Activated CD8-positive, alpha-beta T cell treated with anti-CD3 and anti-CD28 coated beads, Interleukin-2, amount 10 ng/mL, durations not matched to agents 7 days and 5 days (primary cell): ENCODE measurements around the gene RGS6. TPM values are rescaled to one million over a fixed set of nuclear protein-coding genes. Genes with fewer than 3 reads are reported as not detected.
A peak's percentile ranks its signal among the peaks of the same experiment; 100 is the strongest.

Experiments used
- ATAC-seq: fragments of 150-1000 bp; cut with Tn5 transposase; one replicate; pipeline ENCODE4 v1.10.0; 2021; ENCODE audit warnings: moderate library complexity
- CTCF ChIA-PET: fragments of 350-600 bp; sonication (Branson Sonifier 250); formaldehyde crosslinking; loops from one replicate; lab custom pipeline; 2021; ENCODE audit warnings: antibody characterized with exemption; lab: Charles Lee
- POLR2A ChIA-PET: fragments of 350-600 bp; sonication (Branson Sonifier 250); formaldehyde crosslinking; loops from one replicate; lab custom pipeline; 2021; ENCODE audit warnings: antibody characterized with exemption; lab: Charles Lee
- DNase-seq: peaks from one replicate; pipeline ENCODE4 v3.0.0-alpha.2; 2020
- H3K27ac Mint-ChIP-seq: one replicate; pipeline ENCODE4 v1.8.0; 2021; ENCODE audit warnings: mild to moderate bottlenecking, mixed read lengths
- H3K27me3 Mint-ChIP-seq: one replicate; pipeline ENCODE4 v1.8.0; 2021; ENCODE audit warnings: low read depth, mixed read lengths
- H3K36me3 Mint-ChIP-seq: one replicate; pipeline ENCODE4 v1.8.0; 2021; ENCODE audit warnings: low read depth, mixed read lengths
- H3K4me1 Mint-ChIP-seq: one replicate; pipeline ENCODE4 v1.8.0; 2021; ENCODE audit warnings: low read depth, mixed read lengths
- H3K4me3 Mint-ChIP-seq: one replicate; pipeline ENCODE4 v1.8.0; 2021; ENCODE audit warnings: mild to moderate bottlenecking, mixed read lengths
- H3K9me3 Mint-ChIP-seq: one replicate; pipeline ENCODE4 v1.8.0; 2022; ENCODE audit warnings: mixed read lengths; ENCODE audit not compliant: insufficient read depth
- total RNA-seq, 2 experiments: library from RNA; stranded (reverse); gene quantifications; one replicate each; pipeline ENCODE4 v1.2.3, GENCODE V29; 2021

RGS6 gene
- total RNA-seq, 2 experiments from 2014 or later = 0.16 to 0.47 TPM

GRCh38 chr14:72270147-72270727, 338.0 kb downstream of the RGS6 start:
- ATAC-seq (no peak), DNase-seq (no peak)
- H3K4me1 Mint-ChIP-seq = no peaks in the 10 kb centered on the region
- POLR2A ChIA-PET = no interaction called here
- no peak overlapping the region for H3K27ac Mint-ChIP-seq
- no peaks in the 10 kb centered on the region for H3K36me3 Mint-ChIP-seq
- CTCF ChIA-PET = no interaction called here
- no peak overlapping the region for H3K4me3 Mint-ChIP-seq
- H3K27me3 Mint-ChIP-seq = peaks cover 2% of the 10 kb centered on the region
- no peaks in the 10 kb centered on the region for H3K9me3 Mint-ChIP-seq

- no peak overlapping the region for H3K27ac Mint-ChIP-seq
- ChIA-PET CTCF (no interaction called here), POLR2A (no interaction called here)
- no peaks in the 10 kb centered on the region for H3K36me3 Mint-ChIP-seq
- no peaks in the 10 kb centered on the region for H3K4me1 Mint-ChIP-seq
- no peak overlapping the region for H3K4me3 Mint-ChIP-seq
- ATAC-seq (no peak), DNase-seq (no peak)
- peaks cover 2% of the 10 kb centered on the region for H3K27me3 Mint-ChIP-seq
- no peaks in the 10 kb centered on the region for H3K9me3 Mint-ChIP-seq
Measured at GRCh38 chr14:72270749-72271148, 338.5 kb downstream of the RGS6 start.

- Mint-ChIP-seq H3K9me3 (no peaks in the 10 kb centered on the region), H3K36me3 (no peaks in the 10 kb centered on the region), H3K27ac (no peak overlapping the region), H3K4me1 (no peaks in the 10 kb centered on the region), H3K4me3 (no peak overlapping the region), H3K27me3 (no peaks in the 10 kb centered on the region)
- ATAC-seq (no peak), DNase-seq (no peak)
- ChIA-PET CTCF (no interaction called here), POLR2A (no interaction called here)
Measured at GRCh38 chr14:72275242-72275641, 343.0 kb downstream of the RGS6 start.

DNA sequence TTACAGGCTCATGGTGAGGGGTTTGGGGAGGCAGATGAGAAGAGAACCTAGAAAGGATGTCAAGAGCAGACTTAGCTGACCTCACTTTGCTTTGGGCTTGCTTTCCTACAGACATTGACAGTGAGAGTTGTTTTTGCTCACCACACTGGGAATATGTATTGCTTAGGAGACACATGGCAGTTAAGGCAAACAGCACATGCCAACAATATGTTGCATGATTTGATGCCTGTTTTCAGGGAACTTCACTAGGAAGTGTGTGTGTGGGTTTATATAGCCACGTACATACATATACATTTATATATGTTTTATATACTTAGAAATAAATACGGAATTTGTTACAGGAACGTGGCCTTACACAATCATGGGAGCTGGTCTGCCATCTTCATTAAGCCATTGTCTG, 346.1 kb downstream of the RGS6 start:
- H3K36me3 Mint-ChIP-seq = no peaks in the 10 kb centered on the region
- ChIA-PET POLR2A (no interaction called here), CTCF (no interaction called here)
- peaks cover 3% of the 10 kb centered on the region for H3K27me3 Mint-ChIP-seq
- peaks cover under 1% of the 10 kb centered on the region for H3K9me3 Mint-ChIP-seq
- no peak for ATAC-seq
- no peak for DNase-seq
- no peak overlapping the region for H3K4me3 Mint-ChIP-seq
- H3K27ac Mint-ChIP-seq = no peak overlapping the region
- no peaks in the 10 kb centered on the region for H3K4me1 Mint-ChIP-seq

- Mint-ChIP-seq H3K27me3 (peaks cover 10% of the 10 kb centered on the region), H3K9me3 (peaks cover 12% of the 10 kb centered on the region), H3K27ac (no peak overlapping the region), H3K36me3 (peaks cover 2% of the 10 kb centered on the region), H3K4me3 (no peak overlapping the region), H3K4me1 (no peaks in the 10 kb centered on the region)
- ChIA-PET POLR2A (no interaction called here), CTCF (no interaction called here)
- ATAC-seq = no peak
- DNase-seq = no peak
Measured at GRCh38 chr14:72284176-72284575, 351.9 kb downstream of the RGS6 start.

GRCh38 chr14:72290241-72290640, 358.0 kb downstream of the RGS6 start:
- ChIA-PET CTCF (no interaction called here), POLR2A (no interaction called here)
- ATAC-seq = no peak
- Mint-ChIP-seq H3K9me3 (peaks cover 3% of the 10 kb centered on the region), H3K4me1 (no peaks in the 10 kb centered on the region), H3K4me3 (no peak overlapping the region), H3K27me3 (peaks cover 37% of the 10 kb centered on the region), H3K27ac (no peak overlapping the region), H3K36me3 (no peaks in the 10 kb centered on the region)
- no peak for DNase-seq

DNA sequence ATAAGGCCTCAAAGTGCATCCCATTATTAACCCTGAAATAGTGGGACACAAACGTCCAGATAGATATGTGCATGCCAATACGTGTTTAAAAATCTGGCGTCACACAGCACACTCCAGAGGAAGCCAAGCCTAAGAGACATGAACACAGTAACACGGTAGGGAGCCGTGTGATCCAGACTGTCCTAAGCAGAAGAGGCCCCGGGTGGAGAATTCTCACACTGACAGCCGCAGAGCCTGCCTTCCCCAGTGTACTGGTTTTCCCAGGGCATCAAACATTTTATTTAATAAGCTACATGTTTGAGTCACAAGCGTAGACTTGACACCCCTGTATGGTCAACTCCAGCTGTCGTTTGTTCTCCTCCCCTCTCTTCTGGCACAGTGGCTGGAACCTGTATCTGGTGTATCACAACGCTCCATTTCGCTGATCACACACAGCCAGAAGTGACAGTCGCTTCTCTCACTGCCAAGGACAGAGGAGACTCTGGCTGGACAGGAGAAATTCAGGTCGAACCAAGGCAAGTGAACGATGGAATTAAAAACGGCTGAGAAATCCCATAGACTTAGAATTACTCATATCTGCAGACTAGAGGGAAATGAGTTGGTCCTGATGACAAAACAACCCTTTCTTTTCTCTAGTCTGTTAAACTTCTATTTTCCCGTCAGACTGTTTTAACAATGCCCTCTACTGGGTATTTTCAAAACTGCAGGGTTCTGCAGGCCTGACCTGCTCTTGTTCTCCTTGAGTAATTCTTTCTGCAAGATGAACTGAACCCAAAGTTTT, 359.9 kb downstream of the RGS6 start:
- CTCF ChIA-PET = interaction anchor here (0.7 to 0.9 kb wide), 3 partner anchors 30 to 269 kb away, joined by 3 to 4 read pairs (median 3); no protein-coding TSS in a partner anchor
- POLR2A ChIA-PET = no interaction called here
- no peak overlapping the region for H3K27ac Mint-ChIP-seq
- H3K4me3 Mint-ChIP-seq = no peak overlapping the region
- H3K9me3 Mint-ChIP-seq = no peaks in the 10 kb centered on the region
- H3K36me3 Mint-ChIP-seq = no peaks in the 10 kb centered on the region
- H3K27me3 Mint-ChIP-seq = peaks cover 42% of the 10 kb centered on the region
- H3K4me1 Mint-ChIP-seq = no peaks in the 10 kb centered on the region
- DNase-seq = peak; percentile 35
- ATAC-seq = no peak

DNA sequence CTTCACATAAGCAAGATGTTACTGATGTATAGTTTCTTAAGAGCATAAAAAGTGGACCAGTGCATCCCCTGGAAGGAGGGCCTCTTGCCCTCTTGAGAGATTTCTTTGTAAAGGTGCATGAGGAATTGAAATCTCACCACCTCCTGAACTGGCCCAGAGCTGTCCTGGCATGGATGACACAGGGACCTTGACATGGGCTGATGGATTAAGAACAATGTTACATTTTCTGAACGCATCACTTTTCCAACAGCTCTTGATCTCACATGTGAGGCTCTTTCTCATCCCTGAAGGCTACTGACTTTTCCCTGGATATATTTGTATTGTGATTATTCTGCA, 360.4 kb downstream of the RGS6 start:
- CTCF ChIA-PET = interaction anchor here (0.9 kb wide), 1 partner anchor 30 kb away, joined by 3 read pairs; no protein-coding TSS in a partner anchor

DNA sequence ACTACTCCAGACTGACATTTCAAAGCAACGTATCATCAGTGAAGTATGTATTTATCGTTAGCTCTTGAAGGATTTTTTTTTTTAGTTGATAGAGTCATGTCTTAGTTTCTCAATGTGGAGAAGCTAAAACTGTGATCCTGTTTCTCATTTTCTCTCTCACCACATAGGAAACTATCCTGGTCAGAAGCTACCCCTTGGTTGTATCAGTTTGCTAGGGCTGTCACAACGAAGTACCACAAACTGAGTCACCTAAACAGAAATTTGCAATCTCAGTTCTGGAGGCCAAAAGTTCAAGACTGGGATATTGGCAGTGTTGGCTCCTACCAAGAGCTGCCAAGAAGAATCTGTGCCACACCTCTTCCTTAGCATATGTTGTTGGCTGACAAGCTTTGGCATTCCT, 369.1 kb downstream of the RGS6 start:
- no peak for ATAC-seq
- peaks cover 25% of the 10 kb centered on the region for H3K27me3 Mint-ChIP-seq
- H3K27ac Mint-ChIP-seq = no peak overlapping the region
- H3K4me1 Mint-ChIP-seq = no peaks in the 10 kb centered on the region
- H3K4me3 Mint-ChIP-seq = no peak overlapping the region
- no peak for DNase-seq
- H3K9me3 Mint-ChIP-seq = no peaks in the 10 kb centered on the region
- H3K36me3 Mint-ChIP-seq = no peaks in the 10 kb centered on the region
- ChIA-PET CTCF (no interaction called here), POLR2A (no interaction called here)

More for the DNA sequence above, 360.4 kb downstream of the RGS6 start:
- peaks cover 42% of the 10 kb centered on the region for H3K27me3 Mint-ChIP-seq
- no peak overlapping the region for H3K4me3 Mint-ChIP-seq
- POLR2A ChIA-PET = no interaction called here
- ATAC-seq (no peak), DNase-seq (no peak)
- H3K27ac Mint-ChIP-seq = no peak overlapping the region
- H3K9me3 Mint-ChIP-seq = no peaks in the 10 kb centered on the region
- no peaks in the 10 kb centered on the region for H3K36me3 Mint-ChIP-seq
- no peaks in the 10 kb centered on the region for H3K4me1 Mint-ChIP-seq

DNA sequence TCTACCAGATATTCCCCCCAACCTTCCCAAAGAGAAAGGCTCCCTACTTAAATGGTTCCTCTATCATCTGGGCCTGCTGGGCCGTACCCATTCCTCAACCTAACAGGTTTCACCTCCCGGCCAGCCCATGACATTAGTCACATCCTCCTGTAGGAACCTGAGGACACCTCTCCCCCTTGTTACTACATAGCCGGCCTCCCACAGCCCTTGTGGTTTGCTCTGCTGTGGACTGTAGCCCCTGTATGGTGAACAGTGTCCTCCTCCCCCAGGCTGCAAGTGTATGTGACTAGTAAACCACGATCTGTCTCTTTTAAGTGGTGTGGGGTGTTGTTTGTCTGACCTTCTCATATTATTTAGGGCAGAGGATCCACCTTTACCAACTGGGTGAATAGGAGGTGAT, 371.7 kb downstream of the RGS6 start:
- Mint-ChIP-seq H3K4me1 (no peaks in the 10 kb centered on the region), H3K27me3 (peaks cover 37% of the 10 kb centered on the region), H3K27ac (no peak overlapping the region), H3K4me3 (no peak overlapping the region), H3K36me3 (no peaks in the 10 kb centered on the region), H3K9me3 (no peaks in the 10 kb centered on the region)
- POLR2A ChIA-PET = no interaction called here
- DNase-seq (no peak), ATAC-seq (no peak)
- CTCF ChIA-PET = no interaction called here

DNA sequence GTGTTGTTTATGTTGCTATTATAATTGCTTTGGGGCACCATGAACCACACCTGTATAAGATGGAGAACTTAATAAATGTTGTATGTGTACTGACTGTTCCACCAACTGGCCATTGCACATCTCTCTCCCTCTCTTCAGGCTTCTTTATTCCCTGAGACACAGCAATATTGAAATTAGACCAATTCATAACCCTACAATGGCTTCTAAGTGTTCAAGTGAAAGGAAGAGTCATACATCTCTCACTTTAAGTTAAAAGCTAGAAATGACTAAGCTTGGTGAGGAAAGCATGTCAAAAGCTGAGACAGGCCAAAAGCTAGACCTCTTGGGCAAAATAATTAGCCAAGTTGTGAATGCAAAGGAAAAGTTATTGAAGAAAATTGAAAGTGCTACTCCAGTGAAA, 373.3 kb downstream of the RGS6 start:
- POLR2A ChIA-PET = no interaction called here
- Mint-ChIP-seq H3K36me3 (no peaks in the 10 kb centered on the region), H3K4me3 (no peak overlapping the region), H3K9me3 (no peaks in the 10 kb centered on the region), H3K4me1 (no peaks in the 10 kb centered on the region), H3K27ac (no peak overlapping the region), H3K27me3 (peaks cover 39% of the 10 kb centered on the region)
- ATAC-seq (no peak), DNase-seq (no peak)
- CTCF ChIA-PET = interaction anchor here (0.7 kb wide), 1 partner anchor 113 kb away, joined by 3 read pairs; no protein-coding TSS in a partner anchor

GRCh38 chr14:72308967-72309485, 376.8 kb downstream of the RGS6 start:
- no peaks in the 10 kb centered on the region for H3K9me3 Mint-ChIP-seq
- H3K36me3 Mint-ChIP-seq = no peaks in the 10 kb centered on the region
- ChIA-PET CTCF (no interaction called here), POLR2A (no interaction called here)
- DNase-seq = no peak
- H3K27ac Mint-ChIP-seq = no peak overlapping the region
- H3K27me3 Mint-ChIP-seq = peaks cover 26% of the 10 kb centered on the region
- no peak overlapping the region for H3K4me3 Mint-ChIP-seq
- H3K4me1 Mint-ChIP-seq = peaks cover 6% of the 10 kb centered on the region
- ATAC-seq = no peak
